Stimulated activated CD4-positive, alpha-beta T cell treated with anti-CD3 and anti-CD28 coated beads, TNF-alpha, amount 100 ng/mL, for 1 hour (primary cell): ENCODE data around the gene ARHGEF16.

Experiments
- DNase-seq, 3 donors: peaks; one replicate each; pipeline ENCODE4 v3.0.0-alpha.2; 2020; ENCODE audit warnings: low read depth in 3 of 3, low spot score in 1 of 3

ARHGEF16 gene

DNA sequence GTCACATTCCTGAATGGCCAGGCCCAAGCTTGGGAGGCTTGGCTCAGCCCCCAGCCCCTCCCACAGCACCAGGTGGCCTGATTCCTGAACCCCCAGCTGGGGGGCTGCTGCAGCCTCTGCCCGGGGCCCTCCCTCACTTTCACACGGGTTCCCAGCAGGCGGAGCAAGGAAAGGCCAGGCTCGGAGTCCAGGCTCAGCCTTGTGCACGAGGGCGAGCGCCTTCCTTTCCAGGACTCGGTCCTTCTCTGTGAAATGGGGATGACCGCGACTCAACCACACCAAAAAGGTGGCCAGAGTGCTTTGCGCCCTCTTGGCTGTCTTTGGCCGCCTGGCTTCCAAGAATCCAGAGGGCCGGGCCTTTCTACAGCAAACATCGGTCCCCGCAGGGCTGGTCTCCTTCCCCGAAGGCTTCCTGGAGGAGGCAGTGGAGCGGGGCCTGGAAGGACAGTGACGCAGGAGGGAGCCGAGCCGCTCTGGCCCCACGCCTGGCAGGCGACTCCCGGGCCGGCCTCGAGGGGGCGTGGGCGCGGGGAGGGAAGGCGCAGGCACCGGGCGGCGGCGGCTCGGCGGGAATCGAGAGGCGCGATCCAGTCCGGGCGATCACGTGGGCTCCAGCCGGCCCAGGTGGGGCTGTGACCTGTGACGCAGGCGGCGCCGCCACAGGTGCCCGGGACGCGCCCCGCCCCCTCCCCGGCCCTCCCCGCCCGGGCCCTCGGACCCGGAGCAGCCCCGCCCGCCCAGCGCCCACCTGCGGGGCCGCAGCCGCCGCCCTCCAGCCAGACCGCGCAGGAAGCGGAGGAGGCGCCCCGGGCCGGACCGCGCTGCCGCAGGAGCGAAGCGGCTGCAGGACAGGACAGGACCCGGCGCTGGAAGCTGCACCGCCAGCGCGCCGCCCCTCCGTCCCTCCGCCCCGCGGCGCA, at the start of gene ARHGEF16:
Gene ARHGEF16 (plus strand): TSS at position 775 of the 920 bp plus-strand sequence. CDS start 8,420 bp downstream, outside the sequence.
- no peak for DNase-seq

DNA sequence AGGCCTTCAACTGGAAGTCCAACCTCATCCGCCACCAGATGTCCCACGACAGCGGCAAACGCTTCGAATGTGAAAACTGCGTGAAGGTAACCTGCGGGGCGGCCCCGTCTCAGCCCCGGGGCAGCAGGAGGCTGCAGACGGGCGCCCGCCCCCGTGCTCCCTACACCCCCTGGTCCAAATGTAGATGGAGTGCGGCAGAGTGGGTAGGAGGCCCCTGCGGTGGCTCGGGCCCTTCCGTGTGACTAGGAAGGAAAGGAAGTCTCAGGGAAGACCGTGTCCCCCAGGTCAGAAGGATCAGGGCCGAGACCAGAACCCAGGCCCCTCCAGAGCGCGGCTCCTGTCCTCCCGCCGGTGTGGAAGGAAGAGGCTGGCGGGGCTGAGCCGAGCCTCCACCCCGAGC, 49.7 kb upstream of the ARHGEF16 start:
- DNase-seq = no peak

DNA sequence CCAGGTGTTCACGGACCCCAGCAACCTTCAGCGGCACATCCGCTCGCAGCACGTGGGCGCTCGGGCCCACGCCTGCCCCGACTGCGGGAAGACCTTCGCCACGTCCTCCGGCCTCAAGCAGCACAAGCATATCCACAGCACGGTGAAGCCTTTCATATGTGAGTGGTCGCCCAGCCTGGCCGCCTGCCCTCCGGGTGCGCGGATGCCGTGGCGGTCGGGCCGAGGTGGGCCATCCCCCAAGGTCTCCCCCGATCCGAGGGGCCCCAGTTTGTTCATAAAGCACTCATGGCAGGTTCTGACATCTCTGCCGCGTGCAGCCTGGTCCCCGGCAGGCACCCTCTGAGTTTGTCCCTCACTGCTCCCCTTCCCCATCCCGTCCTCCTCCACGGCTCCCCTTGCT, 49.0 kb upstream of the ARHGEF16 start:
- no peak for DNase-seq

DNA sequence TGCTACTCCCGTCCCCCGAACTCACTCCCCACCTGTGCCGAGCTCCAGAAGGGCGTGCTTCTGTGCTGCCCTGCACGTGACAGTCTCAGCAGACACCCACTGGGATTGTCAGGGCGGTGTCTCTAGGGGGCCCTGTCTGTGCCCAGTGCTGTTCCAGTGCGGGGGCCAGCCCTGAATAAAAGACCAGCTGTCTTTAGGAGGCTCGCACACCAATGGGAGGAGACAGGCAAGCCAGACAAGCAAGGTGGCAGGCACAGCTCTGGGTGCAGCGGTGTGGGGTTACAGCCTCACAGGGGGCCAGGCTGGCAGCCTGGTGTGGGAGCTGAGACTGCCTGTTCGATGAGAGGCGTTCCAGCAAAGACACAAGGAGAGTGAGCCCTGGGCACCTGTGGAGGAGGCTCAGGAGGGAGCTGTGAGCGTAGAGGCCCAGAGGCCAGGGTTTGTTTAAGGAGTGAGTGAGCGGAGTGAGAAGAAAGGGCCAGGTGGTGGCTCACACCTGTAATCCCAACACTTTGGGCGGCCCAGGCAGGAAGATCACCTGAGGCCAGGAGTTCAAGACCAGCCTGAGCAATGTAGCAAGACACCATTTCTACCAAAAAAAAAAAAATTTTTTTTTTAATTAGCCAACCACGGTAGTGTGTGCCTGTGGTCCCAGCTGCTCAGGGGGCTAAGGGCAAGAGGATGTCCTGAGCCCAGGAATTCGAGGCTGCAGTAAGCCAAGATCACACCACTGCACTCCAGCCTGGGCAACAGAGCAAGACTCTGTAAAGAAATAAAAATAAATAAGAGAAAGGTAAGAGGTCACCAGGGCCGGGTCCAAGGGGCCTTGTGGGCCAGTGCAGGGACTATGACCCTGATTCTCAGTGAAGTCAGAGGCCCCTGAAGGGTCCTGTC, 48.2 kb upstream of the ARHGEF16 start:
- DNase-seq = no peak

DNA sequence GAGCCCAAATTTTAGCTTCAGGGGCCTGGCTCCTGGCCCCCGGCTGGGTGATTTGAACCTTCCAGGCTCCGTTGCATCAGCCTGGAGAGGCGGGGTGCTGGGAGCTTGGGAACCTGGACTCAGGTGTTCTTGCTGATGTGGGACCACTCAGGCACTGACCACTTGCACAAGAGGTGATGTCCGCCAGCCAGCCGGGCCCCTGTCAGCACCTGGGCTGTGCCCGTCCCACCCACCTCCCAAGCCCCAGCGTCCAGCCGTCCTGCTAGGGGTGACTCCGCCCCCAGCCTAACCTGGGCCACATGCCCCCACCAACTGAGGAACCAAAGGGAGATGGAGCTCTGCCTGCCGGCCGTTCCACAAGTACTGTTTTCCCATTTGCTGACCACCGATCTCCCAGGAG, 47.4 kb upstream of the ARHGEF16 start:
- DNase-seq = no peak

DNA sequence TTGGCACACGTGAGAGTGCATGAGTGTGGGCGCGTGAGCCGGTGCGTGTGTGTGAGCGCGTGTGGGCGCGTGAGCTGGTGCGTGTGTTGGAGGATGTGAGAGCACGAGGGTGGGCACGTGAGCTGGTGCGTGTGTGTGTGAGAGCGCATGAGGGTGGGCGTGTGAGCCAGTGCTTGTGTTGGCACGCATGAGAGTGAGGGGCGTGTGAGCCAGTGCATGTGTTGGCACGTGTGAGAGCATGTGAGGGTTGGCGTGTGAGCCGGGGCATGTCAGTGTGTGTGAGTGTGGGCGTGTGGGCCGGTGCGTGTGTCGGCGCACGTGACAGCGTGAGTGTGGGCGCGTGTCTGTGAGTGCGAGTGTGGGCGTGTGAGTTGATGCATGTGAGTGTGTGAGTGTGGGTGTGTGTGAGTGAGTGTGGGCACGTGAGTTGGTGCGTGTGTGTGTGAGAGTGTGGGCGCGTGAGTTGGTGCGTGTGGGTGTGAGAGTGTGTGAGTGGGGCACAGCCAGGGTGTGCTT, 45.7 kb upstream of the ARHGEF16 start:
- DNase-seq = no peak

DNA sequence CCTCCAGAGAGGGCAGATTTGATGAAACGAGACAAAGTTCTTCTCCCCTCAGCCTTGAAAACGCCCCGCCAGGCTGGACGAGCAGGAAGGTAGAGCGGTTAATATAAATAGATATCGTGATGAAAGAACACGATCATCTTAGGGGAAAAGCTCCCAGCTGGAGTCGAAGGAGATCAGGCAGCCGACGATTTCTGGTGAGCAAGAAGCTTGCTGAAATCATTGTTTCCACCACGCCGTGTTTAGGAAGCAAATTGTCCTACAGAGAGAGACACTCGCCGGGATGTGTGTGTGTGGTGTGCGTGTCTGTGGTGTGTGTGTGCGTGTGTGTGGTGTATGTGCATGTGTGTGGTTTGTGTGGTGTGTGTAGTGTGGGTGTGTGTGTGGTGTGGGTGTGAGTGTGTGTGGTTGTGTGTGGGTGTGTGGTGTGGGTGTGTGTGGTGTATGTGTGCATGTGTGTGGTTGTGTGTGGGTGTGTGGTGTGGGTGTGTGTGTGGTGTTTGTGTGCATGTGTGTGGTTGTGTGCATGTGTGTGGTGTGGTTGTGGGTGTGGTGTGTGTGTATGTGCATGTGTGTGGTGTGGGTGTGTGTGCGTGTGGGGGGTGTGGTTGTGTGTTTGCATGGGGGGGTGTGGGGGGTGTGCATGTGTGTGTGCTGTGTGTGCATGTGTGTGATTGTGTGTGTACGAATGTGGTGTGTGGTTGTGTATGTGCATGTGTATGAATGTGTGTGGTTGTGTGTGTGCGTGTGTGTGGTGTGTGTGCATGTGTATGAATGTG, 44.9 kb upstream of the ARHGEF16 start:
- no peak for DNase-seq

DNA sequence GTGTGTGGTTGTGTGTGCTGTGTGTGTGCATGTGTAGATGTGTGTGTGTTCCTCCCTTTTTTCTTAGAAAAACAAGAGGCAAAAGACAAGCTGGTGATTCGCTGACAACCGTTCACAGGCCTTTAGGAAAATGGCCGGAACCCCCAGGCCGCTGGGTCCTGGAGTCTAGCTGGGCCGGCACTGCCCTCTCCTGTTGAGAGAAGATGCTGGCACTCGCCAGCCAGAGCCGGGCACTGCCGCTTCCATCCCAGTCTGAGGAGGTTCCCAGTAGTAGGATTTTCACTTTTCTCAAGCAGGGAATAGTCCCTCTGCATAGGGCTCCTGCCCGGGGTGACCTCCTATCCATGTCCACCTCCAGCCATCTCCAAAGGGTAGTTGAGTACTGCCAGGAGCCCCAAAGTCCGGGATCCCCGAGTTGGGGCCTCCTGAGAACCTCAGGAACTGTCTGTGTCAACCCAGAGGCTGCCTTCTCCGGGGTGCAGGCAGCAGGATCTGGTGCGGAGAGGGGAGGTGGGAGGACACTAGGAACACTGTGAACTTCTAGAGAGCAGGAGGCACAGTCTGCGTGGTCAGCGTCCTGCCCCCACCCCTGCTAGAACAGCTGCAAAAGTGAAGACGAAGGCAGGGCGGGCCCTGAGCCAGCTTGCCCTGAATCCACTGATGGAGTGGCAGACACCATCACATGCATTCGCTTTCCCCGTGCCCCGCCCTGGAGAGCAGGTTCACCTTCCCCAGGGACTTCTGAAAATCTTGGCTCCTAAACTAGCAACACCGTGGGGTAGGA, 44.1 kb upstream of the ARHGEF16 start:
- DNase-seq = no peak

DNA sequence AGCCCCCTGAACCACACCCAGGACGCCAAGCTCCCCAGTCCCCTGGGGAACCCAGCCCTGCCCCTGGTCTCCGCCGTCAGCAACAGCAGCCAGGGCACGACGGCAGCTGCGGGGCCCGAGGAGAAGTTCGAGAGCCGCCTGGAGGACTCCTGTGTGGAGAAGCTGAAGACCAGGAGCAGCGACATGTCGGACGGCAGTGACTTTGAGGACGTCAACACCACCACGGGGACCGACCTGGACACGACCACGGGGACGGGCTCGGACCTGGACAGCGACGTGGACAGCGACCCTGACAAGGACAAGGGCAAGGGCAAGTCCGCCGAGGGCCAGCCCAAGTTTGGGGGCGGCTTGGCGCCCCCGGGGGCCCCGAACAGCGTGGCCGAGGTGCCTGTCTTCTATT, 42.7 kb upstream of the ARHGEF16 start:
- no peak for DNase-seq

DNA sequence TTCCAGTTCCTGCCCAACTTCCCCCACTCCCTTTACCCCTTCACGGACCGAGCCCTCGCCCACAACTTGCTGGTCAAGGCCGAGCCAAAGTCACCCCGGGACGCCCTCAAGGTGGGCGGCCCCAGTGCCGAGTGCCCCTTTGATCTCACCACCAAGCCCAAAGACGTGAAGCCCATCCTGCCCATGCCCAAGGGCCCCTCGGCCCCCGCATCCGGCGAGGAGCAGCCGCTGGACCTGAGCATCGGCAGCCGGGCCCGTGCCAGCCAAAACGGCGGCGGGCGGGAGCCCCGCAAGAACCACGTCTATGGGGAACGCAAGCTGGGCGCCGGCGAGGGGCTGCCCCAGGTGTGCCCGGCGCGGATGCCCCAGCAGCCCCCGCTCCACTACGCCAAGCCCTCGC, 42.1 kb upstream of the ARHGEF16 start:
- DNase-seq = no peak

DNA sequence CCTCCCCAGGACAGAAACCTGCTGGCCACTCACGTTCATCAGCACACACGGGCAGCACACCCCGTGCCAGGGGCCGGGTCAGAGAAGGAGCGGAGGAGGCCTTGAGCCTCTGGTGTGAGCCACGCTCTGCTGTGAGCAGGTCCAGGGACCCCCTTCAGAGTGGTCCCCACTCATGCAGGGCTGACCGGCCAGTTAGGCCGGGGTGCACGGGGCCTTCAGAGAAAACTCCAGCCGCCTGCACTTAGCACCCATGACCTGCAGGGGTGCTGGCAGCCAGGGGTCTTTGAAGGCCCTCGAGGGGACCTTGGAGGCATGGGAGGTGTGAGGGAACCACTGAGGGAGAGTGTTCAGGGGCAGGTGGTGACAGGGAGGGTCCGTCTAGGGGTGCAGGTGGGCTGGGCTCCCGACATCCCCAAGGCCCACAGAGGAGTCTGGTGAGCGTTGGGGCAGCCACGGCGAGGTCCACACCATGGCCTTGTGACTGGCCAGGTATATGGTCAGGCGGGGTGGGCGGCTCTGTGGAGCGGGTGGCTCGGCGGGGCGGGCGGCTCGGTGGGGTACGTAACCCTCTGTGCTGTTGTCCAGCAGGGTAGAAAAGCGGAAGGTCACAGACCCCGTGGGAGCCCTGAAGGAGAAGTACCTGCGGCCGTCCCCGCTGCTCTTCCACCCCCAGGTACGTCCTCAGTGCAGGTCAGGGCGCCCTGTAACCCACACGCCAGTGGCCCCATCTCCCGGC, 40.3 kb upstream of the ARHGEF16 start:
- DNase-seq = no peak

DNA sequence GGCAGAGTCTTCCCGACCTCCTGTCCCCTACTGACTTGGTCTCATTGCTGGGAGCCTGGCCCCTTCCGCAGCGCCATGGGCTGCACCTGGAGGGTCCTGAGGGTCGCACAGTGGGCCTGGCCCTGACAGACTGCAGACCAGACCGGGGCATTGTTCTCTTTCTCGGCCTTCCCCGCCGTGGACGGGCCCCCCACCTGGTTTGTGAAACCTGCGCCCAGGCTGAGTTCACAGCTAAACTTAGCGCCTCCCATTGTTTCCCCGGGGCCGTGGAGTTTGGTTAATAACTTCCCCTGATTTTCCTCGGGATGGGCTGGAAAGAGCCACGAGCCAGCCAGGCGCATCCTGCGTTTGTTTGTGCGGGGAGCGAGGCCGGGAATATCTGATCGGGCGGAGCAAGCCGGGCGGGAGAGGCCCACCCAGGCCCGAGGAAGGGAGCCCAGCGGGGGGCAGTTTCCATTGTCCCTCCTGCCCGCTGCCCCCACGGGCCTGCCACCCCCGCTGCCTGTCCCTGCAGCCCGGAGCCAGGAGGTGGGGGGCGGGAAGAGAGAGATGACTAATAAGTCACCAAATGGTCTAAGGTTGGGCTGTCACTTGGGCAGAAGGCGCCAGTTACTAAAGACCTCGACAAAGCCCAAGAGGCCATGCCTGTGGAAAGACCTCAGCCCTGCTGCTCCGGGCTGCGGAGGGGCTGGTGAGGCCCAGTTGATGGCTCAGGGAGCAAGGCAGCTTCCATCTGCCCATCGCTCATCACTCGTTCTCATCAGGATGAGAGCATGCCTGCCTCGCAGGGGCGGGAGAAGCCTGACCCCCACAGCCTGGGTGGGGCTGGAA, 39.0 kb upstream of the ARHGEF16 start:
- DNase-seq = no peak

DNA sequence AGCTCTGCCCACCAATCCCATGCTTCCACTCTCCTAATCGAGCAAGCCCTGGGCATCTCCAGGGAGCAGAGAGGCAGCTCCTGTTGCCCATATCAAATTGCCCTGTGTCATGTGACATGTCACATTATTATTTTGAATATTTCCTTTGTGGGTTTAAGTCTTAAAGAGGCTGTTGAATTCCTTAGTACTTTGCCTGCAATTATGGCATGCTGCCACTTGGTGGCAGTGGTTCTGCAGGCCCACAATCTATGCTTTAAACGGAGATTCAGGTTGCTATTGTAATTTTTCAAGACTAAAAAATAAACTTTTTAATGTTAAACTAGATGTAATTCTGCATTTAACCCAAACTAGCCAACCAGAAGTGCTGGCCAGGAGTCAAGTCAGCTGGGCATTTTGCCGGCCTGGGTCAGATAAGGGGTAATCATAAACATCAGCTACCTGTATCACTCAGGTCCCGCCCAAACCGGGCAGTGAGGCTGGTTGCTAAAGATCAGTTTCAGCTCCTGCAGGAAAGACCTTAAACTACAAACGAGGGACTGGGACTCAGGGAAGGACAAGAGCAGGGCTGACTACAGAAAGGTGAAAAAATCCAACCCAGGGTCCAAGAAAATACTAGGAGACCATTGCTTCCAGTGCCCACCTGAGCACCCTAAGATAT, 37.3 kb upstream of the ARHGEF16 start:
- DNase-seq = no peak

DNA sequence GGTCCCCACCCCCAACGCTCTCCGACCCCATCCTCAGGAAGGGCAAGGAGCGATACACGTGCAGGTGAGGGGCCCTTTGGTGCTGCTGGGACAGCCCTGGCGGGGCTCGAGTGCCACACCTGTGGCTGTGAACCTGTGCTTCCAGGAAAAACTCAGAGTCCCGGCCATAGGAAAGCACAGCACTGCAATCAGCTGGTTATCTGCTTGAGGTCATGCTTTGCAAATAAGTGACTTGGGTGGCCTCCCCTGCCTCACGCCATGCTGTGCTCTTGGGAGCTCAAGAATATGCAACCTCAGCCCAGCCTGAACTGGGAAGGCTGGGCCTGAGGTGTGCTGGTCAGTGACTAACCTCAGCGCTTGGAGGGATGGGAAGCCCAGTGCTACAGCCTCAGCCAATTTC, 36.5 kb upstream of the ARHGEF16 start:
- no peak for DNase-seq

DNA sequence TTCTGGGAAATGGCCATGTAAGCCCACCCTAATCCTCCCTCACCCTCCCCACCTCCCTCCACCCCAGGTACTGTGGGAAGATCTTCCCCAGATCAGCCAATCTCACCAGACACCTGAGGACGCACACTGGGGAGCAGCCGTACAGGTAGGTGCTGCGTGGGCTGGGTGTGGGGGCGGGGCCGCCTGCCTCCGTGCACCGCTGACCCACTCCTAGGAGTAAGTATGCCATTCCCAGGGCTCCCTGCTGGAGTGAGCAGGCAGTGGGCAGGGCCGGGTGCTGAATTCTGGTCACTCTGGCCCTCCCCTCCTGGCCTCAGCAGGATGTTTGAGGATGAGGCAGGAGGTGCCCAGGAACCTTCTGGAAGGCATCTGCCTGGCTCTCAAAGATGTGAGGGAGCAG, 35.9 kb upstream of the ARHGEF16 start:
- DNase-seq = no peak

DNA sequence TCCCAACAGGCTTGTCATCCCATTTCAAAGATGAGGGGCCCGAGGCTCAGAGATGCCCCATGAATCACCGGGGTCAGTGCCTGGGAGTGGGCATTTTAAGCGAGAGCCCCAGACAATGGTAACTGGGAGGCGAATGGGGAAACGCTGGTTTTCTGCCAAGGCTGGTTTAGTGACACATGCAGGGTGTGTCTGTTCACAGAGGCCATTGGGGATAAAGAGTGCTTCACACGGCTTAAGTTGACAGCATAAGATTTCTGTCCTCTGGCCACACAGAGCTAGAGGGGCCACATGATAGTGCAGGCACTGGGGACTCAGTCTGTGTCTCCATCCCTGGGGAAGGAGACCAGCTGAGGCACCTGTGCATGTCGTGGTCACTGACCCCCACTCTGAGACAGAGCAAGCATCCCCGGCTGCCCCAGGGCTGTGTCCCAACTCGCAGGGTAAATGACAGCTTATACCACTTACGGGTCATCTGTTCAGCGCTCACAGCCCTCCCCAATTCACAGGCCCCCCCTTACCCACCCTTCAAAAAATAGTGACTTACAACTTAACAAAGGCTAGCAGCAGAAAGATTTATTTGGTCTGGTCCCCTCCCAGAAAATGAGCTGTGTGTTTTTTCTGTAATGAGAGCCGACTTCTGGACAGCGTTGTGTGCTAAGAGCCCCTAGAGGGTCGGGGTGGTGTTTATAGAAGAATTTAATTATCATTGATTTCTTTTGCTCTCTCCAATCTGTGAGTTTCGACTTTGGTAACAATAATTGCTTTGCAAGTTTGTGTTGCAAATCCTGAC, 34.9 kb upstream of the ARHGEF16 start:
- no peak for DNase-seq

DNA sequence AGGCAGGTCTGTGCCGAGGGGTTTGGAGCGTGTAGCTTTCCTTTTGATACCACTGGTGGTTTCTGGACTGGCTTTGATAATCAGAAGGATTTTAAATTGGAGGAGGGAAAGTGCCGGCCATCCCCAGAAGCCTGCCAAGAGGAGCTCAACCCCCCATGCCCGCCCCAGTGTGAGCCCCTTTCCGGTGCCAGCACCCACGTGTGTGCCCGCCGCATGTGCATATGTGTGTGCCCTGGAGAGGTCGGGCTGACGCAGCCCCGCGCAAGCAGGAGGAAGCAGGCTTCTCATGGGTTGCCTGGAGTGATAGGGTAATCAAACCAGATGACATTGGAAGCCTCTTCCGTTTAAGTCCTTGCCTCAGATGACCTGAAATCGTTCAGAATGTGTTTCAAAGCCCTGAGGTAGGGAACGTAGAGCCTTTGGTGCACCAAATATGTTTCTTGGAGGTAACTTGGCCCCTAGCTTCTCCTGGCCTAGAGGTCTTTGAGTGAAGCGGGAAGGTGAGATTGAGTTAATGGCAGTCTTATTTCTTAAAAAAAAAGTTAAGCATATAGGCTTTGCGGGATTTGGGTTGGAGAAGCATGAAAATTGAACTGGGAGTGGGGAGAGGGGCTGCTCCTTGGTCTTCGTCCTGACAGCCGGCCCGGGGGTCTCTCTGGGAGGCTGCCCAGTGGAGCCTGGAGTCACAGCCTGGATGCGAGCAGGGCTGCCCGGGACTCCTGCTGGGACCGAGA, 34.1 kb upstream of the ARHGEF16 start:
- no peak for DNase-seq
